ENCODE data around the gene PNRC1.
"Not testable (repeated sequence)": the region's sequence is repeated elsewhere in the genome, so short reads cannot be mapped to it uniquely, and the experiment has no call there.

Gene PNRC1

DNA sequence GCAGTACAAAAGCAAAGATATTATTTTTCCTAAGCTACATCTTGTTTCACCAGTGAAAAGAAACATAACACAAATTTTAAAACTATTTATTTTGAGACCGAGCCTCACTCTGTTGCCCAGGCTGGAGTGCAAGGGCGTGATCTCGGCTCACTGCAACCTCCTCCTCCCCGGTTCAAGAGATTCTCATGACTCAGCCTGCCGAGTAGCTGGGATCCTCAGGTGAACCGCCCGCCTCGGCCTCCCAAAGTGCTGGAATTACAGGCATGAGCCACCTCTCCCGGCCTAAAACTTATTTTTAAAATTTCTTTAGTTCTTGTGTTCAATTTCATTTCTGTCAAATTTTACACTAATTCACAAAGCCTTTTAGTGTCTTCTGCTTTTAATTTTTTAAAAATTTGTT lies 31.4 kb downstream of the PNRC1 start:
- DNase-seq = no peak

DNA sequence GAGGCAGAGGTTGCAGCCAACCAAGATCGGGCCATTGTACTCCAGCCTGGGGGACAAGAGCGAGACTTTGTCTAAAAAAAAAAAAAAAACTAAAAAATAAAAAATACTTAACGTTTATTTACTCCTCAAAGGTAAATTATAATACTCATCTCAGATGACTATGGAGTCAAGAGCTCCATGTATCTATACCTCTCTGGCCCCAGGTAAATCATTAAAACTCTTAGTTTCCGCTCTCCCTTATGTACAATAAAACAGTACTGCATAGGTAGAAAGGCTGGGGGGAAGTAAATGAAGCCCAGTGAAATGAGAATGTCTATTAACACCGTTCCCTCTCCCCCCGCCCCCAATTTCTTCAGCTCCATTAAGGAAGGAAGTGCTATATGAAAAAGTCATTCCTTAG lies 36.2 kb downstream of the PNRC1 start:
- no peak for DNase-seq

DNA sequence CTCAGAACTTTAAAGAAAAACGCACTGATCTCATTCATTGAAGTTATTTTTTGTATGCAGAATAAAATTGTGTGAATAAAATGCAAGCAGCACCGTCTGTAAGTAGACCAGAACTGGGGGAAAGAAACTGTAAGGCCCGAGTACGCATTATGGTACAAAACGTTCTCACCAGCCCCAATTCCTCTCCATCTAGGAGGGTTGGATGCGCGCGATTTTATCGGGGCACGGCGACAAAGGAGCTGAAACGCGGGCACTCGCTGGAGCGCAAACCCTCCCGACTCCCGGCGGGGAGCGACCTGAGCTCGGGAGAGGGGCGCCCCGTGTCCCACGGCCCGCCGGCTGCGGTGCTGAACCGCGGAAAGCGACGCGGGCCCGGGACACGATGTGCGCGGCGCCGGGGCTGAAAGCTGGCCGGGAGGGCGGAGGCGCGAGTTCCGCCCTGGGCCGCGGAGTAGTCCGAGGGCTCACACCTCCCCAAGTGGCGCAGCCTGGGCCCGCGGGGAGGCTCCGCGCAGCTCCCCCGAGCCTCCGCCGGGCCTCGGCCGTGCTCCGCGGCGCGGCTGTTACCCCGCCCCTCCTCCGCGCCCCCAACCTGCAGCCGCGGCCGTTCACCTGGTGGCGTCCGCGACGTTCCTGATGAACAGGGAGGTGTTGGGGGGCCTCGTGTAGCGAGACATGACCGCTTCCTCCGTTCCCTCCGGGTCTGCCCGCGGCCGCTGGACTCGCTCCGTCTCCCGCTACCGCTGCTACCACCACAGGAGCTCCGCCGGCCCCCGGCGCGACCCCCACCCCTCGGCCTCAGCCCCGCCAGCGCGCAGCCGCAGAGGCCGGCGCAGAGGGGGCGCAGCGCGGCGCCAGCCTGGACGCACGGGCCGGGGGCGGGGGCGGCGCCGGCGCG lies 36.9 kb downstream of the PNRC1 start, which contains the start of gene SRSF12:
TSS of gene SRSF12 (minus strand) at position 861 of the 898 bp plus-strand sequence. CDS start at position 677, 184 bp downstream.
- DNase-seq = no peak

DNA sequence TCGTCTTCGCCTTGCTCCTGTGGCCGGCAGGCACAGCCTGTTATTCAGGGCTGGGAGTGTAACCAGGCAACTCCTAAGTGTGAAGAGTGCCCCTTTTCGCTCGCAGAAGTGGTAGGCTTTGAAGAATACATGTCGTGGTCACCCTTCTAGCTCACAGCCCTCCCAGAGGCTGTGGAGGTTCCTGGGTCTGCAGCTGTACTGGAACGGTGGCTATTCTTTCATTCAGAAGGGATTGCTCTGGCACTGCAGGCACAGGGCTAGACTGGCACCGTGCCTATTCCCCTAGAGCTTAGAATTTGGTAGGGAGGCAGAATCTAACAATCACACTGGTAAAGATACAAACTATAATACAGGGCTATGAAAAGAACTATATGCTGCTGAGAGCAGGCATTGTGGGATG lies 38.4 kb downstream of the PNRC1 start:
- DNase-seq = no peak

DNA sequence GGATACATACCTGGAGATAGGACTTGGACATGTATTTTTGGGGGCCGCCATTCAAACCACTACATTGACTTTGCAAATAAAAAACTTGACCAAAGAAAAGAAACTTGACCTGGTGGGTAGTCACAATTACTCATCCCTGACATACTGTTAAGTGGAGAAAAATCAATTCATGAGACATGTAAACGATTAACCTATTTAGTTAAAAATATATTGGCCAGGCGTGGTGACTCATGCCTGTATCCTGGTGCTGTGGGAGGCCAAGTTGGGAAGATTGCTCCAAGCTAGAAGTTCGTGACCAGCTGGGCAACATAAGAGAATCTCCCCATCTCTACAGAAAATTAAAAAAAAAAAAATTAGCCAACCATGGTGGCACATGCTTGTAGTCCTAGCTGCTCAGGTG lies 39.8 kb downstream of the PNRC1 start:
- DNase-seq = no peak

DNA sequence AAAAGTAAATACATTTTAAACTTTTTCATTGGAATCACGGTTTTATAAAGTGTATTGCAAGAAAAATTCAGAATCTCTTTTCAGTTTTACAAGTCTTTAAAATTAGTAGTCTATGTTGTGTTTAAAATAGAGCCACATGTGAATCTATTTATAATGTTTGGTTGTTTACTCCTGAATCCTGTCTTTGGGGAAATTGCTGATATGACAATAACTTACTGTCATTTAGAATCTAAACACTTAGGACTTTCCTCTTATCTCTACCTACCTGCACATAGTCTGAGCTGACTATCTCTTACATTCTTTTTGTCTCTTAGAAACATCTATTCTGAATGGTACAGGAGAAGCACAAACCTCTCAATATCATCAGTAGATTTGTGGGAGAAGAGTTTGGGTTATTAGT lies 41.4 kb downstream of the PNRC1 start:
- DNase-seq = no peak

DNA sequence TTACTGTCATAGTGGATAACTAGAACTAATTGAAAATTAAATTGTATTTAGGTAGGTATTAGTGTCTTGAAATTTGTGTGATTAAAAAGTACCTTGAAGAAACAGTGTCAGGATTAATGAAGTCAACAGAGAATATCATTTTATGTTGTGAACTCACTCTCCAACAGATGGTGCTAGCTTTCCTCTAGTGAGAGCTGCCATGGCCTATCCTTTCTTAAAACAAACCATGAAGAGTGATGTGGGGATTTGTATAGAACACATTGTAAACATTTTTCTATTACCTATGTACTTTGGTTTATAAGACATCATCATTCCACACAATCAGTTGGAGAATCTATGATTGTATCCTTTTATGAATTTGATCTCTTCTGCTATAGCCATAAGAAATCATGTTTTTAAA lies 42.1 kb downstream of the PNRC1 start:
- peak; percentile 41 for DNase-seq

DNA sequence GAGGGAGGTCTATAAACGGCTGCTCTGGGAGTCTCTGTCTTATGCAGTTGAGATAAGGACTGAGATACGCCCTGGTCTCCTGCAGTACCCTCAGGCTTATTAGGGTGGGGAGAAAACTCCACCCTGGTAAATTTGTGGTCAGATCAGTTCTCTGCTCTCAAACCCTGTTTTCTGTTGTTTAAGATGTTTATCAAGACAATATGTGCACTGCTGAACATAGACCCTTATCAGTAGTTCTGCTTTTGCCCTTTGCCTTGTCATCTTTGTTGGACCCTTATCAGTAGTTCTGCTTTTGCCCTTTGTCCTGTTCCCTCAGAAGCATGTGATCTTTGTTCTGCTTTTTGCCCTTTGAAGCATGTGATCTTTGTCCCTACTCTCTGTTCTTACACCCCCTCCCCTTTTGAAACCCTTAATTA lies 47.7 kb downstream of the PNRC1 start:
- not testable (repeated sequence) for DNase-seq

DNA sequence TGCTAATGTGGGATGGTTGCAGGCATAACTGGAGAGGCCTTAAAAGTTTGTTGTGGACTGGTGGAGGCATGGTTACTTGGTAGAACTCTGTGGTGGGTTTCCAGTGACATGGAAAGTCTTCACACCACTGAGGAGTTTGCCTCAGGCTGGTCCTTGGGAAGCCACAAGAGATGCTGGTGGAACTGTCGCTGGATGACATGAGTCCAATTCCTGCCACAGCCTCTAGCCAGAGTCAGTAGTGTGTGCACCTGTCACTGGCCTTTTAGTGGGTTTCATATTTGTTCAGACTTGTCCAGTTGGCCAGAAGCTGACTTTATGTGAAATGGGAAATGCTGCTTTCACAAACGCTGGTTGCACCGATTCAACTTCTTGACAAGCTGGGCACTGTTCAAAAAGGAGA lies 51.0 kb downstream of the PNRC1 start:
- DNase-seq = no peak

DNA sequence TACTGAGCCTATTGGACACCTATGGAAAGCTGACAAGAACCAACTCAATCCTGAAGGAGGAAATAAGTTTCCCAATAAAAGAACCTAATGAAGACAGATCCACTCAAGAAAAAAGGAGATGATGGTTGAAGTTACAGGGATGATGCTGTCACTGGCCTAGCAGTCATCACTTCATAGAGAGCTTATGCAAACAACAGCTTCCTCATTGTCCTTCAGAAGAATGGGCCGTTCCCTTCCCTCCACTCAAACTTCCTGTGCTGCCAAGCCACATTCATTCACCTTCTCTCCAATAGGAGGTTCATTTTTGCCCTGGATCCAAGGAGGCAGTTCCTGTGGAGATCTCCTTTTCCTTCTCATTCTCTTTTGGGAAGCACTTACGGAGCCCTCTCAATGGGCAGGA lies 51.5 kb downstream of the PNRC1 start:
- DNase-seq = no peak

DNA sequence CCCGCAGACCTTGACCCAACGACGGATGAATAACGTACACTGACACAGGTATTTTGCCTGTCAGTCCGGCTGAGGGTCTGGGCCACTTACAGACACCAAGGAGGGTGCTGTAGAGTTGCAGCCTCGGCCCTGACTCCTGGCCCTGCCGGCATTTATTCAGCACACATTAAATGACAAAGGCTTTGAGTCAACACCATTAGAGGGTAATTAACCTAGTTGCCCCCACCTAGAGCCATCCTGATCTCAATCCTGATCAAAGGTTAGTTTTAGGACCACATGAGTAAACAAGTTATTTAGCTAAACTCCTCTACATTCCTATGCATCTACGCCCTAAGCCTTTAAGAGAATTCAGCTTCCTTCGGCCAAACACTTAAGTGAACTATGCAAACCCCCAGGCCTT lies 53.4 kb downstream of the PNRC1 start:
- DNase-seq = no peak

DNA sequence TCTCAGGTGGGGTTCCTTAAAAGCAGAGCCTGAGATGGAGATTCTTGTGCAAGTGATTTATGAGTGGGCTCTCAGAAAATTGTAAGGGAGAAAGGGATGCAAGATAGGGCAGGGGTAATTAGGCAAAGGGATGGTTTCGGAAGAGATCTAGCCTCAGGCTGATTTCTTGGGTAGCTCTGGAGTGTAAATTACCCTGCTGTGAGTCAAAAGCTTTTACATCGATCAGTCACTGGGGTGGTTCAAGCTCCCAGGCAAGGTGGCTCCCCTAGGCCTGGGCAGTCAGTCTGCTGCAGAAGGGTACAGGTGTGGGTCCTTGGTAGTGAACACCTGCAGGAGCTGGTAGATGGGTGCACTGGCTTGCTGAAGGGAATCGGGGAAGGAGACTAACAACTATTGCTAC lies 54.2 kb downstream of the PNRC1 start:
- DNase-seq = no peak

Measured in midbrain (tissue), 1 donor.